Measurements from ENCODE around the gene ALK. TPM values are rescaled to one million over a fixed set of nuclear protein-coding genes. Genes with fewer than 3 reads are reported as not detected.

The ALK gene
- polyA plus RNA-seq, 1 of the 3 experiments (the other 2 are of a cell fraction): 0.30 TPM

DNA sequence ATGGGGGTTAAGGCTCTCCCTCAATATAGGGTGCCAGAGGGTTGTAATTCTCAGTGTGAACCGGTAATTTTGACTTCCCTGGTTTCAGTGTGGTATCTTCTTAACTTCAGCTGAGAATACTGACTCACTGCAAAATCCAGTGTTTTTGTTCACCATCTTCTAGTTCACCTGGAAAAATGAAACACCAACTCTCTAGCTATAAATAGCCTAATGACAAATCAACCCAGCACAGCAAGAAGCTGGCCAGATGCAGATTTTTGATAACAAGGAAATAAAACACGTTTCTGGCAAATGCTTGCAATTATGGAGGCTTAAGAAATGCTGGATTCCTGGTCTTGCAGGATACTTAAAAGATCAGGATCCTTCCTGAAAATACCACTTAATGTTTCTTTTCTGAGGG, 613.9 kb downstream of the ALK start:
- ChIA-PET POLR2A (no interaction called here), CTCF (interaction anchor here (1.1 to 6.3 kb wide), 23 partner anchors 12 to 765 kb away, joined by 3 to 91 read pairs (median 8); no protein-coding TSS in a partner anchor)
- Histone ChIP-seq H3K27ac (ENCODE audit: low read depth in 2 of 2, low read length in 1 of 2) (peak overlapping the region in 1 of 2 experiments; percentile 93; a peak in 2 of 4 replicates), H2AFZ (ENCODE audit: low read depth) (no peak overlapping the region), H3K79me2 (ENCODE audit: insufficient read depth) (no peaks in the 10 kb centered on the region), H3K9me2 (no peaks in the 10 kb centered on the region), H3K4me1 (ENCODE audit: control insufficient read depth in 1 of 2, insufficient read depth in 2 of 2, low read depth in 1 of 2, low read length in 1 of 2) (peaks cover 7 to 77% of the 10 kb centered on the region in 2 experiments; a peak in 2 of 4 replicates), H3F3A (replicated peaks; ENCODE audit: insufficient read depth) (no peaks in the 10 kb centered on the region), H3K4me2 (no peak overlapping the region), H3K27me3 (ENCODE audit: insufficient read depth) (no peaks in the 10 kb centered on the region), H3K9ac (no peak overlapping the region), H3K36me3 (replicated peaks in 1 of 2; ENCODE audit: control insufficient read depth in 1 of 2, insufficient read depth in 2 of 2, low read length in 1 of 2) (peaks cover 0 to 7% of the 10 kb centered on the region in 2 experiments), H3K9me3 (no peaks in the 10 kb centered on the region), H3K4me3 (ENCODE audit: low read depth in 2 of 2, low read length in 1 of 2) (no peak overlapping the region), H4K20me1 (ENCODE audit: insufficient read depth) (no peaks in the 10 kb centered on the region)
- WGBS (ENCODE audit: low lambda C conversion rate): 42% methylated on average over 2 of the region's 2 CpGs
- DNase-seq: no peak
- TF ChIP-seq TEAD4 (IDR thresholded peaks at IDR 0.05; ENCODE audit: borderline replicate concordance, insufficient read depth): no peak
- peak; percentile 41; the same call in 1 of the 2 replicates for TF ChIP-seq MEF2A (IDR thresholded peaks at IDR 0.05; ENCODE audit: borderline replicate concordance, low read depth)
- TF ChIP-seq TCF12 (IDR thresholded peaks at IDR 0.05): 0 out of 2 replicates have a peak, but pooled peaks have one; percentile 12
- 0 out of 2 replicates have a peak, but pooled peaks have one; percentile 18 for TF ChIP-seq GATA2 (CRISPR knock-in tag; IDR thresholded peaks at IDR 0.05)
- no peak for TF ChIP-seq NRF1 (IDR thresholded peaks at IDR 0.05; ENCODE audit: low read depth, low read length)
- no peak for TF ChIP-seq MXI1 (IDR thresholded peaks at IDR 0.05; ENCODE audit: low read depth, low read length)

DNA sequence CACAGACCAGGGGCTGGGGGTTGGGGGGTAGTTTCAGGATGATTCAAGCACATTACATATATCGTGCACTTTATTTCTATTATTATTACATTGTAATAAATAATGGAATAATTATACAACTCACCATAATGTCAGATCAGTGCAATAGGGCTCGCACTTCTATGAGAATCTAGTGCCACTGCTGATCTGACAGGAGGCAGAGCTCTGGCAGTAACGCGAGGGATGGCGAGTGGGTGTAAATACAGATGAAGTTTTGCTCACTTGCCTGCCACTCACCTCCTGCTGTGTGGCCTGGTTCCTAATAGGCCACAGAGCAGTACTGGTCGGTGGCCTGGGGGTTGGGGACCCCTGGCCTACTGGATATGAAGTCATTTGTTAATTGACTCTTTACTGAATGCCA, 615.6 kb downstream of the ALK start:
- no peak for DNase-seq
- no peak for TF ChIP-seq SIN3A (IDR thresholded peaks at IDR 0.05; ENCODE audit: borderline replicate concordance, low read depth, low read length)
- no peak overlapping the region for H3K4me3 ChIP-seq (ENCODE audit: low read depth in 2 of 2, low read length in 1 of 2)
- ChIA-PET CTCF (interaction anchor here (1.1 to 1.9 kb wide), 3 partner anchors 12 to 766 kb away, joined by 3 to 5 read pairs (median 4); no protein-coding TSS in a partner anchor), POLR2A (no interaction called here)
- no peak overlapping the region for H3K9ac ChIP-seq
- 70% methylated on average over 6 of the region's 6 CpGs for WGBS (ENCODE audit: low lambda C conversion rate)
- peaks cover 7 to 60% of the 10 kb centered on the region in 2 experiments; a peak in 2 of 4 replicates for H3K4me1 ChIP-seq (ENCODE audit: control insufficient read depth in 1 of 2, insufficient read depth in 2 of 2, low read depth in 1 of 2, low read length in 1 of 2)
- H3K27ac ChIP-seq (ENCODE audit: low read depth in 2 of 2, low read length in 1 of 2): peak overlapping the region in 1 of 2 experiments; percentile 83; a peak in 2 of 4 replicates
- H3F3A ChIP-seq (replicated peaks; ENCODE audit: insufficient read depth): no peaks in the 10 kb centered on the region
- H3K9me2 ChIP-seq: no peaks in the 10 kb centered on the region
- H4K20me1 ChIP-seq (ENCODE audit: insufficient read depth): no peaks in the 10 kb centered on the region
- H3K9me3 ChIP-seq: no peaks in the 10 kb centered on the region
- H3K4me2 ChIP-seq: no peak overlapping the region
- H3K36me3 ChIP-seq (replicated peaks in 1 of 2; ENCODE audit: control insufficient read depth in 1 of 2, insufficient read depth in 2 of 2, low read length in 1 of 2): peaks cover 0 to 4% of the 10 kb centered on the region in 2 experiments
- no peak overlapping the region for H2AFZ ChIP-seq (ENCODE audit: low read depth)
- no peaks in the 10 kb centered on the region for H3K79me2 ChIP-seq (ENCODE audit: insufficient read depth)
- no peaks in the 10 kb centered on the region for H3K27me3 ChIP-seq (ENCODE audit: insufficient read depth)

DNA sequence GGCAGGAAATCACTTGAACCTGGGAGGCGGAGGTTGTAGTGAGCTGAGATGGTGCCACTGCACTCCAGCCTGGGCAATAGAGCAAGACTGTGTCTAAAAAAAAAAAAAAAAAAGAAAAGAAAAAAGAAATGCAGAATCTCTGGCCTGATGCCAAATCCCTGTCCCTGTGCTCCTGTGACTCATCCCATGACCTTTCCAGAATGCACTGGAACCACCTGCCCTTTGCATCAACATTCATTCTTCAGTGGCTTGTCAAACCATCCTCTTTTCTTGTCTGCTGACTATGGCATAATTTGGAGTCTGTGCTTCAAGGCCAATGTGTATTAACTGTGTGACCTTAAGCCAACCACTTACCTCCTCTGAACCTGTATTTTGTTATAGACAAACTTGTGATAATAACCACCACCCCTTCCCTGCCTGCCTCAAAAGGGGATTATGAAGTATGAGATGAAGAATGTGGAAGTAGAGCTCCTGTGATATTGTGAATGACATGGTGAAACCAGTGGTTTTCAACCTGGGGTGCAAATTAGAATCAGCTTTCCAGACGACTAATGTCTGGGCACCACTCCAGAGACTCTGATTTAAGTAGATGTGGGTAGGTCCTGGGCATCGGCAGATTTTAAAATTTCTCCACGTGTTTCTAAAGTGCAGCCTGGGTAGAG, 616.9 kb downstream of the ALK start:
- DNase-seq: no peak
- ChIA-PET CTCF (interaction anchor here (1.0 kb wide), 1 partner anchor 10 kb away, joined by 4 read pairs; no protein-coding TSS in a partner anchor), POLR2A (interaction anchor here (0.6 kb wide), 1 partner anchor 42 kb away, joined by 3 read pairs; no protein-coding TSS in a partner anchor)
- H3K9me2 ChIP-seq: no peaks in the 10 kb centered on the region
- H2AFZ ChIP-seq (ENCODE audit: low read depth): no peak overlapping the region
- H3K4me3 ChIP-seq (ENCODE audit: low read depth in 2 of 2, low read length in 1 of 2): no peak overlapping the region
- H3K9me3 ChIP-seq: no peaks in the 10 kb centered on the region
- H3K4me2 ChIP-seq: no peak overlapping the region
- no peaks in the 10 kb centered on the region for H3F3A ChIP-seq (replicated peaks; ENCODE audit: insufficient read depth)
- H3K27me3 ChIP-seq (ENCODE audit: insufficient read depth): no peaks in the 10 kb centered on the region
- H3K9ac ChIP-seq: no peak overlapping the region
- TF ChIP-seq TEAD4 (IDR thresholded peaks at IDR 0.05; ENCODE audit: borderline replicate concordance, insufficient read depth) (no peak), TCF12 (IDR thresholded peaks at IDR 0.05) (peak; percentile 13; the same call in 1 of the 2 replicates), NFIC (IDR thresholded peaks at IDR 0.05; ENCODE audit: borderline replicate concordance) (peak; percentile 61), EP300 (IDR thresholded peaks at IDR 0.05; ENCODE audit: borderline replicate concordance in 1 of 2, low read depth in 1 of 2, low read length in 1 of 2) (0 out of 4 replicates have a peak, but pooled peaks of 1 of the 2 experiments have one; percentile 16), MXI1 (IDR thresholded peaks at IDR 0.05; ENCODE audit: low read depth, low read length) (0 out of 2 replicates have a peak, but pooled peaks have one; percentile 16), FOXJ3 (CRISPR knock-in tag; IDR thresholded peaks at IDR 0.05) (no peak), FOSL2 (IDR thresholded peaks at IDR 0.05; ENCODE audit: borderline replicate concordance, low read depth) (0 out of 2 replicates have a peak, but pooled peaks have one; percentile 24), GATA2 (CRISPR knock-in tag; IDR thresholded peaks at IDR 0.05) (no peak)
- TF ChIP-seq, protein P1, sequence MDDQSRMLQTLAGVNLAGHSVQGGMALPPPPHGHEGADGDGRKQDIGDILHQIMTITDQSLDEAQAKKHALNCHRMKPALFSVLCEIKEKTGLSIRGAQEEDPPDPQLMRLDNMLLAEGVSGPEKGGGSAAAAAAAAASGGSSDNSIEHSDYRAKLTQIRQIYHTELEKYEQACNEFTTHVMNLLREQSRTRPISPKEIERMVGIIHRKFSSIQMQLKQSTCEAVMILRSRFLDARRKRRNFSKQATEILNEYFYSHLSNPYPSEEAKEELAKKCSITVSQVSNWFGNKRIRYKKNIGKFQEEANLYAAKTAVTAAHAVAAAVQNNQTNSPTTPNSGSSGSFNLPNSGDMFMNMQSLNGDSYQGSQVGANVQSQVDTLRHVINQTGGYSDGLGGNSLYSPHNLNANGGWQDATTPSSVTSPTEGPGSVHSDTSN (IDR thresholded peaks at IDR 0.05): 0 out of 2 replicates have a peak, but pooled peaks have one; percentile 14
- TF ChIP-seq, protein P2, sequence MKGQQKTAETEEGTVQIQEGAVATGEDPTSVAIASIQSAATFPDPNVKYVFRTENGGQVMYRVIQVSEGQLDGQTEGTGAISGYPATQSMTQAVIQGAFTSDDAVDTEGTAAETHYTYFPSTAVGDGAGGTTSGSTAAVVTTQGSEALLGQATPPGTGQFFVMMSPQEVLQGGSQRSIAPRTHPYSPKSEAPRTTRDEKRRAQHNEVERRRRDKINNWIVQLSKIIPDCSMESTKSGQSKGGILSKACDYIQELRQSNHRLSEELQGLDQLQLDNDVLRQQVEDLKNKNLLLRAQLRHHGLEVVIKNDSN (IDR thresholded peaks at IDR 0.05; ENCODE audit: borderline replicate concordance, low read depth): no peak
- TF ChIP-seq, protein P3, sequence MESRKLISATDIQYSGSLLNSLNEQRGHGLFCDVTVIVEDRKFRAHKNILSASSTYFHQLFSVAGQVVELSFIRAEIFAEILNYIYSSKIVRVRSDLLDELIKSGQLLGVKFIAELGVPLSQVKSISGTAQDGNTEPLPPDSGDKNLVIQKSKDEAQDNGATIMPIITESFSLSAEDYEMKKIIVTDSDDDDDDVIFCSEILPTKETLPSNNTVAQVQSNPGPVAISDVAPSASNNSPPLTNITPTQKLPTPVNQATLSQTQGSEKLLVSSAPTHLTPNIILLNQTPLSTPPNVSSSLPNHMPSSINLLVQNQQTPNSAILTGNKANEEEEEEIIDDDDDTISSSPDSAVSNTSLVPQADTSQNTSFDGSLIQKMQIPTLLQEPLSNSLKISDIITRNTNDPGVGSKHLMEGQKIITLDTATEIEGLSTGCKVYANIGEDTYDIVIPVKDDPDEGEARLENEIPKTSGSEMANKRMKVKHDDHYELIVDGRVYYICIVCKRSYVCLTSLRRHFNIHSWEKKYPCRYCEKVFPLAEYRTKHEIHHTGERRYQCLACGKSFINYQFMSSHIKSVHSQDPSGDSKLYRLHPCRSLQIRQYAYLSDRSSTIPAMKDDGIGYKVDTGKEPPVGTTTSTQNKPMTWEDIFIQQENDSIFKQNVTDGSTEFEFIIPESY (IDR thresholded peaks at IDR 0.05; ENCODE audit: borderline replicate concordance, low read depth): no peak
- peak overlapping the region in 1 of 2 experiments; percentile 83; a peak in 2 of 4 replicates for H3K27ac ChIP-seq (ENCODE audit: low read depth in 2 of 2, low read length in 1 of 2)
- WGBS (ENCODE audit: low lambda C conversion rate): 32% methylated on average over 4 of the region's 4 CpGs
- peaks cover 0 to 4% of the 10 kb centered on the region in 2 experiments for H3K36me3 ChIP-seq (replicated peaks in 1 of 2; ENCODE audit: control insufficient read depth in 1 of 2, insufficient read depth in 2 of 2, low read length in 1 of 2)
- H3K79me2 ChIP-seq (ENCODE audit: insufficient read depth): no peaks in the 10 kb centered on the region
- peaks cover 7 to 49% of the 10 kb centered on the region in 2 experiments; a peak in 2 of 4 replicates for H3K4me1 ChIP-seq (ENCODE audit: control insufficient read depth in 1 of 2, insufficient read depth in 2 of 2, low read depth in 1 of 2, low read length in 1 of 2)
- H4K20me1 ChIP-seq (ENCODE audit: insufficient read depth): no peaks in the 10 kb centered on the region
